ENCODE data around the gene ATCAY. TPM values are rescaled to one million over a fixed set of nuclear protein-coding genes. Genes with fewer than 3 reads are reported as not detected.

ATCAY gene
- total RNA-seq, 2 experiments from 2014 or later: 0.07 TPM; not detected in 1

GRCh38 chr19:3976495-3977241 is 96.2 kb downstream of the ATCAY start:
- no peak overlapping the region for H3K4me3 Mint-ChIP-seq
- CTCF ChIA-PET: no interaction called here
- no peaks in the 10 kb centered on the region for H3K9me3 Mint-ChIP-seq
- peaks cover 40% of the 10 kb centered on the region for H3K36me3 Mint-ChIP-seq (ENCODE audit: low read depth)
- intact Hi-C loops (cut with micrococcal nuclease): no loop called here
- no peak overlapping the region for H3K27ac Mint-ChIP-seq
- no peak for DNase-seq
- peaks cover 16% of the 10 kb centered on the region for H3K4me1 Mint-ChIP-seq (ENCODE audit: low read depth)
- no peaks in the 10 kb centered on the region for H3K27me3 Mint-ChIP-seq (ENCODE audit: low read depth)

Small RNA genes within 50 kb of the gene (microRNA-seq; reads per million reads assigned to microRNA genes)
- gene MIR637 (ENCODE audit: borderline microRNAs expressed, borderline replicate concordance): not detected

Other genes starting within 250 kb of the ATCAY start
- 1 to 10 TPM; 7.3 to 7.5 TPM for gene PIP5K1C, start 180.2 kb upstream of the ATCAY start, total RNA-seq
- gene TJP3, start 172.3 kb upstream of the ATCAY start, total RNA-seq: 1 to 10 TPM in 1 of 2 experiments, under 1 TPM in 1; 0.93 to 1.6 TPM
- gene APBA3, start 119.0 kb upstream of the ATCAY start, total RNA-seq: 10 to 100 TPM; 28.6 to 30.0 TPM
- 10 to 100 TPM; 71.4 to 77.0 TPM for gene MRPL54, start 118.0 kb upstream of the ATCAY start, total RNA-seq
- not detected for gene RAX2, start 108.5 kb upstream of the ATCAY start, total RNA-seq
- 10 to 100 TPM; 12.7 to 13.7 TPM for gene MATK, start 94.3 kb upstream of the ATCAY start, total RNA-seq
- under 1 TPM in 1 of 2 experiments, not detected in 1; 0.27 TPM for gene ZFR2, start 11.6 kb upstream of the ATCAY start, total RNA-seq
- not detected for gene NMRK2, start 52.4 kb downstream of the ATCAY start, total RNA-seq
- gene DAPK3, start 90.4 kb downstream of the ATCAY start, total RNA-seq: 10 to 100 TPM; 19.3 to 19.6 TPM
- 1,000 to 10,000 TPM; 3,747 to 3,914 TPM for gene EEF2, start 104.8 kb downstream of the ATCAY start, total RNA-seq
- gene PIAS4, start 127.1 kb downstream of the ATCAY start, total RNA-seq: 10 to 100 TPM; 16.1 to 20.1 TPM
- 10 to 100 TPM; 11.3 to 11.9 TPM for gene ZBTB7A, start 186.2 kb downstream of the ATCAY start, total RNA-seq
- gene MAP2K2, start 243.4 kb downstream of the ATCAY start, total RNA-seq: 100 to 1,000 TPM; 101 to 103 TPM